Naive thymus-derived CD4-positive, alpha-beta T cell (primary cell): ENCODE measurements around the gene USP3. TPM values are rescaled to one million over a fixed set of nuclear protein-coding genes. Genes with fewer than 3 reads are reported as not detected.

Experiments used
- ATAC-seq: fragments of 150-1000 bp; cut with Tn5 transposase; 2 replicates; pipeline ENCODE4 v1.10.0; 2021; ENCODE audit warnings: mild to moderate bottlenecking, moderate library complexity
- CTCF ChIA-PET: fragments of 350-600 bp; sonication (Branson Sonifier 250); formaldehyde crosslinking; loops from one replicate; lab custom pipeline; 2021; ENCODE audit warnings: antibody characterized with exemption; lab: Charles Lee
- POLR2A ChIA-PET: fragments of 350-600 bp; sonication (Branson Sonifier 250); formaldehyde crosslinking; loops from one replicate; lab custom pipeline; 2021; ENCODE audit warnings: antibody characterized with exemption, inconsistent platforms; lab: Charles Lee
- DNase-seq, 9 donors: peaks; one replicate each; pipeline versions ENCODE4 v3.0.0 to v3.0.0-alpha.2; 2020 to 2022; ENCODE audit warnings: mixed read lengths in 1 of 9
- H3K27ac ChIP-seq: one replicate; pipeline ENCODE4 v1.7.0; 2013; ENCODE audit warnings: mild to moderate bottlenecking, low read depth, low read length, moderate library complexity
- H3K27me3 ChIP-seq, 2 donors: one replicate each; pipeline ENCODE4 v1.7.0; 2013; ENCODE audit warnings: low read length in 2 of 2, mild to moderate bottlenecking in 2 of 2, moderate library complexity in 2 of 2; ENCODE audit not compliant: control insufficient read depth in 2 of 2, insufficient read depth in 2 of 2
- H3K36me3 ChIP-seq, 3 experiments: 1 replicate in 2 of 3; 2 replicates in 1 of 3; pipeline ENCODE4 v1.7.0; 2013; ENCODE audit warnings: low read length in 3 of 3, mild to moderate bottlenecking in 3 of 3, moderate library complexity in 1 of 3; ENCODE audit not compliant: insufficient read depth in 3 of 3, control insufficient read depth in 2 of 3
- H3K4me1 ChIP-seq, 2 donors: one replicate each; pipeline ENCODE4 v1.7.0; 2013; ENCODE audit warnings: low read length in 2 of 2, mild to moderate bottlenecking in 2 of 2, moderate library complexity in 1 of 2; ENCODE audit not compliant: control insufficient read depth in 2 of 2, insufficient read depth in 2 of 2
- H3K4me3 ChIP-seq: 2 replicates; pipeline ENCODE4 v1.7.0; 2013; ENCODE audit warnings: mild to moderate bottlenecking, low read length
- H3K9me3 ChIP-seq, 3 experiments: 1 replicate in 2 of 3; 2 replicates in 1 of 3; pipeline ENCODE4 v1.7.0; 2013; ENCODE audit warnings: low read length in 3 of 3; ENCODE audit not compliant: control insufficient read depth in 2 of 3
- H3K27ac Mint-ChIP-seq, 9 donors: one replicate each; pipeline ENCODE4 v1.8.0; 2020 to 2022; ENCODE audit warnings: mixed read lengths in 9 of 9, mild to moderate bottlenecking in 8 of 9, moderate library complexity in 5 of 9, inconsistent platforms in 2 of 9
- H3K27me3 Mint-ChIP-seq, 5 donors: one replicate each; pipeline ENCODE4 v1.8.0; 2021 to 2022; ENCODE audit warnings: mixed read lengths in 5 of 5, mild to moderate bottlenecking in 1 of 5
- H3K36me3 Mint-ChIP-seq, 5 donors: one replicate each; pipeline ENCODE4 v1.8.0; 2020 to 2022; ENCODE audit warnings: mixed read lengths in 5 of 5, mild to moderate bottlenecking in 3 of 5, inconsistent platforms in 1 of 5
- H3K4me1 Mint-ChIP-seq, 7 donors: one replicate each; pipeline ENCODE4 v1.8.0; 2020 to 2022; ENCODE audit warnings: mixed read lengths in 7 of 7, mild to moderate bottlenecking in 3 of 7, inconsistent platforms in 1 of 7
- H3K4me3 Mint-ChIP-seq, 10 donors: one replicate each; pipeline ENCODE4 v1.8.0; 2020 to 2022; ENCODE audit warnings: mild to moderate bottlenecking in 10 of 10, mixed read lengths in 10 of 10, moderate library complexity in 6 of 10, inconsistent platforms in 2 of 10
- H3K9me3 Mint-ChIP-seq, 11 donors: one replicate each; pipeline ENCODE4 v1.8.0; 2020 to 2022; ENCODE audit warnings: mixed read lengths in 11 of 11, mild to moderate bottlenecking in 4 of 11, inconsistent platforms in 1 of 11, moderate library complexity in 1 of 11
- intact Hi-C, 2 donors: fragments of 100-400 bp; cut with micrococcal nuclease; formaldehyde crosslinking; loops; one replicate each; pipeline ENCODE4 v1.15.1; 2023
- polyA plus RNA-seq, 2 donors: library from polyadenylated mRNA; unstranded; fragments of 300-500 nt; fragmentation: Illumina TruSeq; gene quantifications; one replicate each; pipeline ENCODE4 v1.2.3, GENCODE V29; 2021
- total RNA-seq, 6 experiments: library from RNA in 5 of 6; stranded (reverse) in 5 of 6; gene quantifications; 1 replicate in 5 of 6; 2 replicates in 1 of 6; pipeline ENCODE4 v1.2.3 and lab custom pipeline; 2021 to 2026

The USP3 gene
- total and polyA plus RNA-seq, 7 experiments from 2014 or later: 53.3 to 288 (median 140) TPM

GRCh38 chr15:63582179-63582578 is 77.8 kb downstream of the USP3 start:
- CTCF ChIA-PET: interaction anchor here (0.6 to 0.7 kb wide), 2 partner anchors 18 to 165 kb away, joined by 3 read pairs; no protein-coding TSS in a partner anchor
- peaks cover 0 to 10% (median 0%) of the 10 kb centered on the region in 11 donors for H3K9me3 Mint-ChIP-seq
- Histone ChIP-seq H3K4me1 (no peaks in the 10 kb centered on the region), H3K27ac (no peak overlapping the region), H3K9me3 (no peaks in the 10 kb centered on the region), H3K36me3 (peaks cover 7 to 45% (median 23%) of the 10 kb centered on the region in 3 experiments), H3K4me3 (no peak overlapping the region), H3K27me3 (no peaks in the 10 kb centered on the region)
- H3K4me1 Mint-ChIP-seq: peaks cover 8 to 34% (median 19%) of the 10 kb centered on the region in 7 donors
- ATAC-seq (no peak), DNase-seq (no peak)
- POLR2A ChIA-PET: no interaction called here
- no peaks in the 10 kb centered on the region for H3K27me3 Mint-ChIP-seq
- H3K36me3 Mint-ChIP-seq: peaks cover 17 to 63% (median 48%) of the 10 kb centered on the region in 5 donors
- no peak overlapping the region for H3K4me3 Mint-ChIP-seq
- peak overlapping the region in 7 of 9 donors; percentile 8 to 91 (median 43) for H3K27ac Mint-ChIP-seq
- intact Hi-C loops: no loop called here

GRCh38 chr15:63582718-63583426 is 78.5 kb downstream of the USP3 start:
- Mint-ChIP-seq H3K27me3 (no peaks in the 10 kb centered on the region), H3K9me3 (peaks cover 0 to 10% (median 0%) of the 10 kb centered on the region in 11 donors), H3K4me3 (no peak overlapping the region), H3K4me1 (peaks cover 8 to 34% (median 19%) of the 10 kb centered on the region in 7 donors), H3K36me3 (peaks cover 17 to 63% (median 48%) of the 10 kb centered on the region in 5 donors), H3K27ac (peak overlapping the region in 8 of 9 donors; percentile 8 to 91 (median 64))
- DNase-seq (no peak), ATAC-seq (peak; percentile 10)
- H3K27me3 ChIP-seq: no peaks in the 10 kb centered on the region
- intact Hi-C loops: no loop called here
- ChIA-PET CTCF (interaction anchor here (0.9 kb wide), 1 partner anchor 14 kb away, joined by 6 read pairs; no protein-coding TSS in a partner anchor), POLR2A (interaction anchor here (0.9 kb wide), 1 partner anchor 18 kb away, joined by 4 read pairs; no protein-coding TSS in a partner anchor)
- no peaks in the 10 kb centered on the region for H3K4me1 ChIP-seq
- no peak overlapping the region for H3K4me3 ChIP-seq
- H3K27ac ChIP-seq: no peak overlapping the region
- H3K36me3 ChIP-seq: peaks cover 11 to 49% (median 19%) of the 10 kb centered on the region in 3 experiments
- H3K9me3 ChIP-seq: no peaks in the 10 kb centered on the region

GRCh38 chr15:63586790-63587189 is 82.4 kb downstream of the USP3 start:
- Mint-ChIP-seq H3K4me1 (peaks cover 13 to 47% (median 24%) of the 10 kb centered on the region in 7 donors), H3K4me3 (no peak overlapping the region), H3K27me3 (no peaks in the 10 kb centered on the region), H3K27ac (peak overlapping the region in 8 of 9 donors; percentile 28 to 77 (median 52)), H3K36me3 (peaks cover 27 to 85% (median 65%) of the 10 kb centered on the region in 5 donors), H3K9me3 (peaks cover 0 to 10% (median 0%) of the 10 kb centered on the region in 11 donors)
- no peak overlapping the region for H3K27ac ChIP-seq
- H3K4me1 ChIP-seq: no peaks in the 10 kb centered on the region
- H3K4me3 ChIP-seq: no peak overlapping the region
- ChIA-PET POLR2A (no interaction called here), CTCF (no interaction called here)
- intact Hi-C loops: no loop called here
- DNase-seq: no peak
- H3K9me3 ChIP-seq: no peaks in the 10 kb centered on the region
- no peak for ATAC-seq
- no peaks in the 10 kb centered on the region for H3K27me3 ChIP-seq
- peaks cover 30 to 71% (median 37%) of the 10 kb centered on the region in 3 experiments for H3K36me3 ChIP-seq

GRCh38 chr15:63587527-63587926 is 83.1 kb downstream of the USP3 start:
- Mint-ChIP-seq H3K27ac (peak overlapping the region in 3 of 9 donors; percentile 23 to 62 (median 51)), H3K27me3 (no peaks in the 10 kb centered on the region), H3K9me3 (peaks cover 0 to 10% (median 0%) of the 10 kb centered on the region in 11 donors), H3K4me1 (peaks cover 12 to 48% (median 26%) of the 10 kb centered on the region in 7 donors), H3K4me3 (no peak overlapping the region), H3K36me3 (peaks cover 23 to 82% (median 59%) of the 10 kb centered on the region in 5 donors)
- no peaks in the 10 kb centered on the region for H3K27me3 ChIP-seq
- DNase-seq: no peak
- H3K4me3 ChIP-seq: no peak overlapping the region
- H3K9me3 ChIP-seq: no peaks in the 10 kb centered on the region
- ATAC-seq: no peak
- CTCF ChIA-PET: interaction anchor here (0.9 kb wide), 1 partner anchor 12 kb away, joined by 5 read pairs; no protein-coding TSS in a partner anchor
- no peak overlapping the region for H3K27ac ChIP-seq
- H3K4me1 ChIP-seq: peaks cover 0 to 3% of the 10 kb centered on the region in 2 donors
- H3K36me3 ChIP-seq: peaks cover 30 to 66% (median 37%) of the 10 kb centered on the region in 3 experiments
- POLR2A ChIA-PET: interaction anchor here (1.2 to 1.3 kb wide), 2 partner anchors 8 to 82 kb away, joined by 3 to 4 read pairs; no protein-coding TSS in a partner anchor
- intact Hi-C loops: no loop called here

GRCh38 chr15:63588826-63589225 is 84.4 kb downstream of the USP3 start:
- no peak overlapping the region for H3K4me3 Mint-ChIP-seq
- intact Hi-C loops: no loop called here
- H3K4me1 Mint-ChIP-seq: peaks cover 10 to 60% (median 32%) of the 10 kb centered on the region in 7 donors
- POLR2A ChIA-PET: interaction anchor here (1.3 to 2.4 kb wide), 2 partner anchors 11 to 83 kb away, joined by 4 to 19 read pairs; no protein-coding TSS in a partner anchor
- H3K4me3 ChIP-seq: no peak overlapping the region
- DNase-seq (no peak), ATAC-seq (no peak)
- no peak overlapping the region for H3K27ac ChIP-seq
- peak overlapping the region in 3 of 9 donors; percentile 17 to 73 (median 27) for H3K27ac Mint-ChIP-seq
- CTCF ChIA-PET: no interaction called here
- peaks cover 0 to 3% of the 10 kb centered on the region in 2 donors for H3K4me1 ChIP-seq
- H3K27me3 Mint-ChIP-seq: no peaks in the 10 kb centered on the region
- H3K36me3 ChIP-seq: peaks cover 30 to 64% (median 37%) of the 10 kb centered on the region in 3 experiments
- H3K27me3 ChIP-seq: no peaks in the 10 kb centered on the region
- H3K36me3 Mint-ChIP-seq: peaks cover 21 to 81% (median 57%) of the 10 kb centered on the region in 5 donors
- H3K9me3 Mint-ChIP-seq: peaks cover 0 to 8% (median 0%) of the 10 kb centered on the region in 11 donors
- H3K9me3 ChIP-seq: no peaks in the 10 kb centered on the region
